ENCODE data around the gene MYO18A.
"Not testable (repeated sequence)": the region's sequence is repeated elsewhere in the genome, so short reads cannot be mapped to it uniquely, and the experiment has no call there.

MYO18A gene, protein sequence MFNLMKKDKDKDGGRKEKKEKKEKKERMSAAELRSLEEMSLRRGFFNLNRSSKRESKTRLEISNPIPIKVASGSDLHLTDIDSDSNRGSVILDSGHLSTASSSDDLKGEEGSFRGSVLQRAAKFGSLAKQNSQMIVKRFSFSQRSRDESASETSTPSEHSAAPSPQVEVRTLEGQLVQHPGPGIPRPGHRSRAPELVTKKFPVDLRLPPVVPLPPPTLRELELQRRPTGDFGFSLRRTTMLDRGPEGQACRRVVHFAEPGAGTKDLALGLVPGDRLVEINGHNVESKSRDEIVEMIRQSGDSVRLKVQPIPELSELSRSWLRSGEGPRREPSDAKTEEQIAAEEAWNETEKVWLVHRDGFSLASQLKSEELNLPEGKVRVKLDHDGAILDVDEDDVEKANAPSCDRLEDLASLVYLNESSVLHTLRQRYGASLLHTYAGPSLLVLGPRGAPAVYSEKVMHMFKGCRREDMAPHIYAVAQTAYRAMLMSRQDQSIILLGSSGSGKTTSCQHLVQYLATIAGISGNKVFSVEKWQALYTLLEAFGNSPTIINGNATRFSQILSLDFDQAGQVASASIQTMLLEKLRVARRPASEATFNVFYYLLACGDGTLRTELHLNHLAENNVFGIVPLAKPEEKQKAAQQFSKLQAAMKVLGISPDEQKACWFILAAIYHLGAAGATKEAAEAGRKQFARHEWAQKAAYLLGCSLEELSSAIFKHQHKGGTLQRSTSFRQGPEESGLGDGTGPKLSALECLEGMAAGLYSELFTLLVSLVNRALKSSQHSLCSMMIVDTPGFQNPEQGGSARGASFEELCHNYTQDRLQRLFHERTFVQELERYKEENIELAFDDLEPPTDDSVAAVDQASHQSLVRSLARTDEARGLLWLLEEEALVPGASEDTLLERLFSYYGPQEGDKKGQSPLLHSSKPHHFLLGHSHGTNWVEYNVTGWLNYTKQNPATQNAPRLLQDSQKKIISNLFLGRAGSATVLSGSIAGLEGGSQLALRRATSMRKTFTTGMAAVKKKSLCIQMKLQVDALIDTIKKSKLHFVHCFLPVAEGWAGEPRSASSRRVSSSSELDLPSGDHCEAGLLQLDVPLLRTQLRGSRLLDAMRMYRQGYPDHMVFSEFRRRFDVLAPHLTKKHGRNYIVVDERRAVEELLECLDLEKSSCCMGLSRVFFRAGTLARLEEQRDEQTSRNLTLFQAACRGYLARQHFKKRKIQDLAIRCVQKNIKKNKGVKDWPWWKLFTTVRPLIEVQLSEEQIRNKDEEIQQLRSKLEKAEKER (N-terminal part only)

DNA sequence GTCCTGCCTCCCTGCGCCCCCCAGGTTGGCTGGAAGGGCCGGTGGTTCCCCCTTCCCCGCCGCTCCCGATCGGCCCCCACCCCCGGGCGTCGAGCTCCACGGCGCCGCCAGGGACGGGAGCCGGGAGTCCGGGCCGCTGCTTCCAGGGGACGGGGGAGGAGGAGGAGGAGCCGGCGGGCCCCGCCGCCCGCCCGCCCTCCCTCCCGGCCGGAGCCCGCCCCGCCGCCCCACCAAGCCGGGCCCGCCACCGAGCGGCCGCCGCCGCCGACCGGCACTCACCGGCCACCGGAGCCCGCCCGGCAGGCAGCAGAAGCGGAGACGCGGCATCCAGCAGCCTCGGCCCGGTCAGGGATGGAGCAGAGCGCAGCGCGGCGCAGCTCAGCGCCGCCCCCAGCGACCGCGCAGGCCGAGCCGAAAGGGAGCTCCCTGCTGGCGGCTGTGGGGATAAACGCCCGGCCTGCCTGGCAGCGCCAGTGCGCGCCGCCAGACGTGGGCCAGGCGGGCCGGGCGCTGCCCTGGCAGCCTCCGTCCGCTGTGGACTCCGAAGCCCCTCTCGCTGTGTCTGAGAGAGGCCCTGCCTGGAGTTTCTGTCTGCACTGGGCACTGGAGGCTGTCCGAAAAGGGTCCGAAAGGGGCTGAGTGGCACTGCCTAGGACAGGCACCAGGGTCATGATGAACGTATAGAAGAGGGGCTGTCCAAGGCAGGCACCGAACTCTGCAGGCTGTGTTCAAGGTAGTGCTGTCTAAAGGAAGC is at the start of gene MYO18A:
TSS of gene MYO18A (minus strand) at position 365 of the 754 bp plus-strand sequence. CDS start 13,458 bp downstream, outside the sequence.
- Histone ChIP-seq H3K36me3 (ENCODE audit: control insufficient read depth, insufficient read depth, low read length) (no peaks in the 10 kb centered on the region), H3K4me1 (ENCODE audit: control insufficient read depth, insufficient read depth, low read length) (peaks cover 11% of the 10 kb centered on the region), H3K27me3 (ENCODE audit: control insufficient read depth, insufficient read depth, low read length) (peaks cover 2% of the 10 kb centered on the region; the same call in 1 of the 2 replicates), H3K4me3 (ENCODE audit: low read length) (peak within 1 kb of the TSS; percentile 79; the same call in 1 of the 2 replicates), H3K9me3 (ENCODE audit: control insufficient read depth, insufficient read depth, low read length) (no peaks in the 10 kb centered on the region), H3K27ac (ENCODE audit: low read length) (no peak within 1 kb of the TSS)
- peak; percentile 60 for DNase-seq (ENCODE audit: low read depth, low spot score)
- WGBS (ENCODE audit: insufficient coverage, insufficient read length): no CpG with 5 or more reads among the region's 76 CpGs

DNA sequence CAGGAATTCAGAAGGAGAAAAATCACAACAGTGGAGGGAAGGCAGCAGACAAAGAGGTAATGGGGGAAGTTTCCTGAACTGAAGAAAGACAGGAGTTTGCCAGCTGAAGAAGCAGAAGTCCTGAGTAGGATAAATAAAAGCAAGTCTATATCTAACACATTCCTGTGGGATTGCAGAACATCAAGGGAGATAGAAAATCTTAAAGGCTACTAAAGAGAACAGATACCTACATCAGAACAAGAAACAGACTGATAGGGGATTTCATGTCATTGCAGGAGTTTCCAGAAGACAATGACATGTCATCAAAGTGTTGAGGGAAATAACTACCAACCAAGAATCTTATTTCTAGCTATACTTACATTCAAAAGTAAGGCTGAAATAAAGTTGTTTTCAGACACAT is 45.2 kb upstream of the MYO18A start:
- no peak overlapping the region for H3K4me3 ChIP-seq (ENCODE audit: low read length)
- no peaks in the 10 kb centered on the region for H3K9me3 ChIP-seq (ENCODE audit: control insufficient read depth, insufficient read depth, low read length)
- H3K27ac ChIP-seq (ENCODE audit: low read length): no peak overlapping the region
- no peaks in the 10 kb centered on the region for H3K27me3 ChIP-seq (ENCODE audit: control insufficient read depth, insufficient read depth, low read length)
- no peaks in the 10 kb centered on the region for H3K4me1 ChIP-seq (ENCODE audit: control insufficient read depth, insufficient read depth, low read length)
- DNase-seq (ENCODE audit: low read depth, low spot score): no peak
- H3K36me3 ChIP-seq (ENCODE audit: control insufficient read depth, insufficient read depth, low read length): no peaks in the 10 kb centered on the region

DNA sequence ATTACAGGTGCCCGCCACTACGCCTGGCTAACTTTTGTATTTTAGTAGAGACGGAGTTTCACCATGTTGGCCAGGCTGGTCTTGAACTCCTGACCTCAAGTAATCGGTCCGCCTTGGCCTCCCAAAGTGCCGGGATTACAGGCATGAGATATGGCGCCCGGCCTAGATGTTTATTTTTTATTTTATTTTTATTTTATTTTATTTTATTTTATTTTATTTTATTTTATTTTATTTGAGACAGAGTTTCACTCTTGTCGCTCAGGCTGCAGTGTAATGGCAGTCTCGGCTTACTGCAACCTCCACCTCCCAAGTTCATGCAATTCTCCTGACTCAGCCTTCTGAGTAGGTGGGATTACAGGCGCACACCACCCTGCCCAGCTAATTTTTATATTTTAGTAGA is 41.1 kb upstream of the MYO18A start:
- DNase-seq (ENCODE audit: low read depth, low spot score); H3K4me3 ChIP-seq (ENCODE audit: low read length); H3K4me1 ChIP-seq (ENCODE audit: control insufficient read depth, insufficient read depth, low read length); H3K27ac ChIP-seq (ENCODE audit: low read length); H3K27me3 ChIP-seq (ENCODE audit: control insufficient read depth, insufficient read depth, low read length); H3K9me3 ChIP-seq (ENCODE audit: control insufficient read depth, insufficient read depth, low read length); H3K36me3 ChIP-seq (ENCODE audit: control insufficient read depth, insufficient read depth, low read length): not testable (repeated sequence)
- WGBS (ENCODE audit: insufficient coverage, insufficient read length): no CpG with 5 or more reads among the region's 11 CpGs

DNA sequence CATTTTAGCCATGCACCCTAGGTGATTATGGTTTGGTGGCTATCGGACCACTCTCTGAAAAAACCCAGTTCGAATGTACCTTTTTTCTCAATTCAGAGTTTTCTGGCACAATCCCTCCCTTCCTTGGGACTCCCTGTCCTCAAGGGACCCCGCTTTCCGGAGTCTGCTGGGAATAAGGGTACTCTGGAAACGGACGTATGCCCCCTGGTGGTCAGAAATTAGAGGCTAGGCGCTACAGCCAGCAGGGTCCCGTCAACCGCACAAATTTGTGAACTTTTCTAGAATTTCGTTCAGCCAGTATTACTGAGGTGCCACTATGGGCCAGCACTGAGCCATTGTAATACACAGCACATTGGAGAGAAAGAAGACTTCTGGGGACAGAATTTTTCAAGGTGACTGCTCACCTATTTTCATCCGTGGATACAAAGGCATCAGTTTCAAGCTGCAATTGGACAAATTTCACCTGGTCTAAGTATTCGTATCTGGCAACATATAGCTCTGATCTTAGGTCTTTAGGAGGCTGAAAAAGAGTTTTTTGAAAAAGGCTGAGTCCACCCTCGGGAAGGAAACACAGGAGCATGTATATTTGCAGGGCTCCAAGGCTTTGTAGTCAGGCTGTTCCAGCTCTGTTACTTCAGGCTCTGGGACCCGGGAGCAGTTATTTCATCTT is 39.3 kb upstream of the MYO18A start:
- Histone ChIP-seq H3K9me3 (ENCODE audit: control insufficient read depth, insufficient read depth, low read length) (no peaks in the 10 kb centered on the region), H3K36me3 (ENCODE audit: control insufficient read depth, insufficient read depth, low read length) (no peaks in the 10 kb centered on the region), H3K27ac (ENCODE audit: low read length) (no peak overlapping the region), H3K4me1 (ENCODE audit: control insufficient read depth, insufficient read depth, low read length) (no peaks in the 10 kb centered on the region), H3K27me3 (ENCODE audit: control insufficient read depth, insufficient read depth, low read length) (no peaks in the 10 kb centered on the region), H3K4me3 (ENCODE audit: low read length) (no peak overlapping the region)
- peak; percentile 86 for DNase-seq (ENCODE audit: low read depth, low spot score)
- WGBS (ENCODE audit: insufficient coverage, insufficient read length): no CpG with 5 or more reads among the region's 14 CpGs

DNA sequence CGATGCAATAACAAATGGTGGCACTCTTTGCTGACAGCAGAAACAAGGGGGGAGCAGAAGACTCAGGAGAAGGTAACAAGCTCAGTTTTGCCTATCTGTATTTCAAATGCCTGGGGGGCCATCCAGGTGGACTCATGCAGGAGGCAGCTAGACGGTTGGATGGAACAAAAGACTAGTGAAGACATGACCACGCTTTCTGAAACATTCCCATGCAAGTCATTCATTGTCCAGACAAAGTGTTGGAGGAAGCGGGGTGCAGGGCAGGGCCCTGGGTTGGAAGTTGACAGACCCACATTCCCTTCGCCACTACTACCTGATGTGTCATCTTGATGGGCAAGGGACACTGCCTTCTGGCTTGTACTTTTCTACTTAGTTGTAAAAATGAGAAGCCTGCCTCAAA is 36.7 kb upstream of the MYO18A start:
- Histone ChIP-seq H3K36me3 (ENCODE audit: control insufficient read depth, insufficient read depth, low read length) (no peaks in the 10 kb centered on the region; the same call in 1 of the 2 replicates), H3K27ac (ENCODE audit: low read length) (no peak overlapping the region), H3K9me3 (ENCODE audit: control insufficient read depth, insufficient read depth, low read length) (no peaks in the 10 kb centered on the region), H3K4me1 (ENCODE audit: control insufficient read depth, insufficient read depth, low read length) (no peaks in the 10 kb centered on the region), H3K4me3 (ENCODE audit: low read length) (no peak overlapping the region), H3K27me3 (ENCODE audit: control insufficient read depth, insufficient read depth, low read length) (no peaks in the 10 kb centered on the region)
- WGBS (ENCODE audit: insufficient coverage, insufficient read length): no CpG with 5 or more reads among the region's 5 CpGs
- no peak for DNase-seq (ENCODE audit: low read depth, low spot score)

DNA sequence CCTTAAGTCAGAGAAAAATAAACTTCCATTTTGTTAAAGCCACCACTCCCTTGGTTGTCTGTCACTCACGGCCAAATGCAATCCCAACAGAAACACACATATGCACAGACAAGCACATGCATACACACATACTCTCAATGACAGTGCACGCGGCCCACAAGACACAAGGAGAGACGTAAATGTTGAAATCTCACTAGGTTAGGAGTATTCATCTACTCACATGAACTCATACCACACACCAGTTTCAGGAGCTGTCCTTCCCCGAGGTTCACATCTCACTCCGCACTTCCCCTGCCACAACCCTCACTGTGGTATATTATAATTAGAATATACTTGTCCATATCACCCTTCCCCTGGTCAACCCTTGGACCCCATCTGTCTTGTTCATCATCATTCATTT is 36.0 kb upstream of the MYO18A start:
- no CpG with 5 or more reads among the region's 6 CpGs for WGBS (ENCODE audit: insufficient coverage, insufficient read length)
- H3K4me3 ChIP-seq (ENCODE audit: low read length): no peak overlapping the region
- H3K27ac ChIP-seq (ENCODE audit: low read length): no peak overlapping the region
- no peaks in the 10 kb centered on the region for H3K9me3 ChIP-seq (ENCODE audit: control insufficient read depth, insufficient read depth, low read length)
- H3K4me1 ChIP-seq (ENCODE audit: control insufficient read depth, insufficient read depth, low read length): no peaks in the 10 kb centered on the region
- DNase-seq (ENCODE audit: low read depth, low spot score): no peak
- H3K36me3 ChIP-seq (ENCODE audit: control insufficient read depth, insufficient read depth, low read length): no peaks in the 10 kb centered on the region; the same call in 1 of the 2 replicates
- no peaks in the 10 kb centered on the region for H3K27me3 ChIP-seq (ENCODE audit: control insufficient read depth, insufficient read depth, low read length)

DNA sequence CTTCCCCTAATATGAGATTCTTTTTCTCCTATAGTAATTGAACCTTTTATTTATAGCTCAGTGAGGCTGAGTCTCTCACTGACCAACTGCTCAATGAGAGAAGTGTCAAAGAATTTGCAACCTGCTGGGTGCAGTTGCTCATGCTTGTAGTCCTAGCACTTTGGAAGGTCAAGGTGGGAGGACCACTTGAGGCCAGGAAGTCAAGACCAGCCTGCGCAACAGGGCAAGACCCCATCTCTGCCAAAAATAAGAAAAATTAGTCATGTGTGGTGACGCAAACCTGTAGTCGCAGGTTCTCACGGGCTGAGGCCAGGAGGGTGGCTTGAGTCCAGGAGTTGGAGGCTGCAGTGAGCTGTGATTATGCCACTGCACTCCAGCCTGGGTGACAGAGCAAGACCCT is 35.5 kb upstream of the MYO18A start:
- Histone ChIP-seq H3K27ac (ENCODE audit: low read length) (no peak overlapping the region), H3K4me1 (ENCODE audit: control insufficient read depth, insufficient read depth, low read length) (no peaks in the 10 kb centered on the region), H3K36me3 (ENCODE audit: control insufficient read depth, insufficient read depth, low read length) (no peaks in the 10 kb centered on the region; the same call in 1 of the 2 replicates), H3K9me3 (ENCODE audit: control insufficient read depth, insufficient read depth, low read length) (no peaks in the 10 kb centered on the region), H3K4me3 (ENCODE audit: low read length) (no peak overlapping the region), H3K27me3 (ENCODE audit: control insufficient read depth, insufficient read depth, low read length) (no peaks in the 10 kb centered on the region)
- no peak for DNase-seq (ENCODE audit: low read depth, low spot score)
- WGBS (ENCODE audit: insufficient coverage, insufficient read length): no CpG with 5 or more reads among the region's 4 CpGs

DNA sequence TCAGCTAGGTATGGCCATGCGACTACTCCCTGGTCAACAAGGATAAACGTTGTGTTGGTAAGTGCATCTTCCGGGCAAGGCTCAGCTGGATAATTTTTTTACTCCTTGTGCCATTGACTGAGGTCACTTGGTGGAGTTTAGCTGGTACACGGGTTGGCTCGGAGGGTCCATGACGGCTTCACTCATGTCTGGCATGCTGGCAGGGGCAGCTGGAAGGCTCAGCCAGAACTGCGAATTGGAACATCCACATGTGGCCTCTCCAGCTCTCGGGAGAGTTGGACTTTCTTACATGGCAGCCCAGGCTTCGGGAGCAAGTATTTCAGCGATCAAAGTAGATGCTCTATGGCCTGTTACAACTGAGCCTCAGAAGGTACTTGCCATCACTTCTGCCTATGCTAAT is 35.0 kb upstream of the MYO18A start:
- no CpG with 5 or more reads among the region's 10 CpGs for WGBS (ENCODE audit: insufficient coverage, insufficient read length)
- DNase-seq (ENCODE audit: low read depth, low spot score): no peak
- H3K27ac ChIP-seq (ENCODE audit: low read length): no peak overlapping the region

DNA sequence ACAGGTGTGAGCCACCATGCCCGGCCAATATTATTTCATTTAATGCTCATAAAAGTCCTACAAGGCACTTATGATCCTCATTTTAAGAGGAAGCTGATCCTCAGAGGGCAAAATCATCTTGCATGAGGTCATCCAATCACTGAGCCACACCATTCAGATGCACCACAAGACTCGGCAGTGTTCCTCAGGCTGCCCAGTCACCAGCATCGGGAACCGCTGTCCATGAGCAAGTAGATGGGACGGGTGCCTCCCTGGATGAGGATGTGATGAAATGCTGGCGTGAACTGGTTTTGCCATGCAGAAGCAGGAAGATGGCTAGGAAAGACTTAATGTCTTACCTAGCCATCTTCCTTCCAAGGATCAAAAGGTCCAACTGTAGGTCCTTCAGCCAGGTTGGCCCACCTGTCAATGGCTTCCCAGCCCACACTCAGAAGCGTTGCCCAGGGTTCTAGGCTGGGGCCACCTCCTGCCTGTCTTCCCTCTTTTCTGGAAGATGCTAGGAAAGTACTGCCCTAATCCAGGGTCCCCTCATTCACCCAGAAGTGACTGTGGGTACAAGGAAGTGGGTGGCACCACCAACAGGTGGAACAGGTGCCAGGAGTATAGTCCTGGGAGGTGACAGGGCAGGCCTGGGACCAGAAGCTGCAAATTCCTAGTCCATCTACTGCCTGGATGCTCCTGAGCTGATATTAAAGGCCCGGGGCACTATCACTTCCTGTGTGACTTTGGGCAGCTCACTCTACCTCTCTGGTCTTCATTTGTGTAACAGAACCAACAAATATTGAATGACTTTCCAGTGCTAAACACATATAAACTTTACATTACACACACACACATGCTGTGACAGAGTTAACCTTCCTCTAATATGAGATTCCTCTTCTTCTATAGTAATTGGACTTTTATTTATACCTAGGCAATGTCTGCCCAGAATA is 34.3 kb upstream of the MYO18A start:
- H3K36me3 ChIP-seq (ENCODE audit: control insufficient read depth, insufficient read depth, low read length): no peaks in the 10 kb centered on the region; the same call in 1 of the 2 replicates
- no peaks in the 10 kb centered on the region for H3K27me3 ChIP-seq (ENCODE audit: control insufficient read depth, insufficient read depth, low read length)
- no peak overlapping the region for H3K27ac ChIP-seq (ENCODE audit: low read length)
- H3K4me1 ChIP-seq (ENCODE audit: control insufficient read depth, insufficient read depth, low read length): no peaks in the 10 kb centered on the region
- WGBS (ENCODE audit: insufficient coverage, insufficient read length): no CpG with 5 or more reads among the region's 8 CpGs
- H3K4me3 ChIP-seq (ENCODE audit: low read length): no peak overlapping the region
- H3K9me3 ChIP-seq (ENCODE audit: control insufficient read depth, insufficient read depth, low read length): no peaks in the 10 kb centered on the region
- no peak for DNase-seq (ENCODE audit: low read depth, low spot score)

More for the DNA sequence above, 35.0 kb upstream of the MYO18A start:
- H3K27me3 ChIP-seq (ENCODE audit: control insufficient read depth, insufficient read depth, low read length): no peaks in the 10 kb centered on the region
- H3K4me3 ChIP-seq (ENCODE audit: low read length): no peak overlapping the region
- H3K9me3 ChIP-seq (ENCODE audit: control insufficient read depth, insufficient read depth, low read length): no peaks in the 10 kb centered on the region
- no peaks in the 10 kb centered on the region; the same call in 1 of the 2 replicates for H3K36me3 ChIP-seq (ENCODE audit: control insufficient read depth, insufficient read depth, low read length)
- H3K4me1 ChIP-seq (ENCODE audit: control insufficient read depth, insufficient read depth, low read length): no peaks in the 10 kb centered on the region
